IMR-90 (cell line): ENCODE results near the gene KLF11. TPM values are rescaled to one million over a fixed set of nuclear protein-coding genes. Genes with fewer than 3 reads are reported as not detected.
"Not testable (repeated sequence)": the region's sequence is repeated elsewhere in the genome, so short reads cannot be mapped to it uniquely, and the experiment has no call there.

ENCODE experiments used
- ATAC-seq: fragments of 200-7000 bp; cut with Tn5 transposase; 2 replicates; pipeline ENCODE4 v1.9.1; 2020; ENCODE audit warnings: low read depth, mild to moderate bottlenecking, moderate library complexity
- BruUV-seq: library from RNA; stranded (reverse); fragments of 400-500 nt; replicated peaks from 2 replicates; lab custom pipeline; 2021; lab: Mats Ljungman, UMichigan
- CTCF ChIA-PET: fragments of 300-600 bp; formaldehyde crosslinking; extraction: SDS; loops from one replicate; lab custom pipeline; 2021; ENCODE audit warnings: antibody characterized with exemption; lab: Yijun Ruan, JAX
- POLR2A ChIA-PET: fragments of 300-600 bp; sonication (Branson Sonifier 250); formaldehyde crosslinking; loops from one replicate; lab custom pipeline; 2022; ENCODE audit warnings: antibody characterized with exemption; ENCODE audit not compliant: unreplicated experiment; lab: Charles Lee
- DNase-seq: peaks from one replicate; pipeline ENCODE4 v3.0.0; 2013
- H2AFZ ChIP-seq: replicated peaks from 2 replicates; pipeline ENCODE3; 2013; ENCODE audit warnings: low read length, mild to moderate bottlenecking; ENCODE audit not compliant: poor library complexity
- H2AK5ac ChIP-seq: 2 replicates; pipeline ENCODE4 v1.6.1; 2013; ENCODE audit warnings: low read depth, low read length, inconsistent platforms
- H2AK9ac ChIP-seq: replicated peaks from 2 replicates; pipeline ENCODE3; 2013; ENCODE audit warnings: mild to moderate bottlenecking, low read depth, low read length, moderate library complexity; ENCODE audit not compliant: poor library complexity
- H2BK120ac ChIP-seq: 2 replicates; pipeline ENCODE4 v1.6.1; 2013; ENCODE audit warnings: low read depth, low read length, inconsistent platforms
- H2BK15ac ChIP-seq: 3 replicates; pipeline ENCODE4 v1.6.1; 2013; ENCODE audit warnings: low read depth, low read length, inconsistent platforms
- H2BK20ac ChIP-seq: 2 replicates; pipeline ENCODE4 v1.6.1; 2013; ENCODE audit warnings: low read depth, mild to moderate bottlenecking, inconsistent platforms, low read length, moderate library complexity
- H2BK5ac ChIP-seq: 2 replicates; pipeline ENCODE4 v1.6.1; 2013; ENCODE audit warnings: mild to moderate bottlenecking, low read depth, low read length, inconsistent platforms; ENCODE audit not compliant: poor library complexity, severe bottlenecking
- H3K14ac ChIP-seq: replicated peaks from 2 replicates; pipeline ENCODE4 v1.6.1; 2013; ENCODE audit warnings: low read depth, low read length, inconsistent platforms
- H3K18ac ChIP-seq: 2 replicates; pipeline ENCODE4 v1.6.1; 2013; ENCODE audit warnings: low read depth, low read length, control low read depth
- H3K23ac ChIP-seq: 2 replicates; pipeline ENCODE4 v1.6.1; 2013; ENCODE audit warnings: low read depth, low read length, inconsistent platforms
- H3K27ac ChIP-seq: 2 replicates; pipeline ENCODE4 v1.5.1; 2013; ENCODE audit warnings: mild to moderate bottlenecking, control low read depth, low read length; ENCODE audit not compliant: insufficient read depth
- H3K27me3 ChIP-seq: 2 replicates; pipeline ENCODE4 v1.6.1; 2013; ENCODE audit warnings: low read length; ENCODE audit not compliant: control insufficient read depth, insufficient read depth
- H3K36me3 ChIP-seq: 2 replicates; pipeline ENCODE4 v1.6.1; 2013; ENCODE audit warnings: low read length, mixed read lengths; ENCODE audit not compliant: control insufficient read depth, insufficient read depth
- H3K4ac ChIP-seq: 2 replicates; pipeline ENCODE4 v1.6.1; 2013; ENCODE audit warnings: low read depth, low read length, inconsistent platforms
- H3K4me1 ChIP-seq: 2 replicates; pipeline ENCODE4 v1.6.1; 2013; ENCODE audit warnings: low read length, mixed read lengths; ENCODE audit not compliant: control insufficient read depth, insufficient read depth
- H3K4me2 ChIP-seq: 2 replicates; pipeline ENCODE4 v1.6.1; 2013; ENCODE audit warnings: low read depth, mild to moderate bottlenecking, control low read depth, low read length, moderate library complexity
- H3K4me3 ChIP-seq: 2 replicates; pipeline ENCODE4 v1.5.1; 2013; ENCODE audit warnings: low read depth, mild to moderate bottlenecking, control low read depth, low read length, moderate library complexity; ENCODE audit not compliant: insufficient read depth
- H3K56ac ChIP-seq: 2 replicates; pipeline ENCODE4 v1.6.1; 2013; ENCODE audit warnings: low read length, inconsistent platforms; ENCODE audit not compliant: insufficient read depth; ENCODE audit errors: extremely low read depth
- H3K79me1 ChIP-seq, 2 experiments: 2 replicates each; pipeline ENCODE4 v1.6.1; 2013; ENCODE audit warnings: low read length in 2 of 2, inconsistent platforms in 1 of 2, low read depth in 1 of 2
- H3K9ac ChIP-seq: 2 replicates; pipeline ENCODE4 v1.6.1; 2013; ENCODE audit warnings: low read depth, low read length, control low read depth
- H3K9me1 ChIP-seq: 2 replicates; pipeline ENCODE4 v1.6.1; 2013; ENCODE audit warnings: low read length, inconsistent platforms; ENCODE audit not compliant: insufficient read depth
- H3K9me3 ChIP-seq: 2 replicates; pipeline ENCODE4 v1.6.1; 2013; ENCODE audit warnings: low read length; ENCODE audit not compliant: control insufficient read depth, insufficient read depth
- H4K20me1 ChIP-seq: 2 replicates; pipeline ENCODE4 v1.6.1; 2013; ENCODE audit warnings: low read length, inconsistent platforms; ENCODE audit not compliant: insufficient read depth
- H4K5ac ChIP-seq: 2 replicates; pipeline ENCODE4 v1.6.1; 2013; ENCODE audit warnings: mild to moderate bottlenecking, low read depth, low read length, control low read depth
- H4K8ac ChIP-seq, 2 experiments: 2 replicates each; pipeline ENCODE4 v1.6.1; 2013; ENCODE audit warnings: low read depth in 2 of 2, low read length in 2 of 2, control low read depth in 1 of 2, inconsistent platforms in 1 of 2
- H4K91ac ChIP-seq: 2 replicates; pipeline ENCODE4 v1.6.1; 2013; ENCODE audit warnings: low read depth, low read length, inconsistent platforms; ENCODE audit not compliant: insufficient read depth
- MAFK ChIP-seq: IDR thresholded peaks from 2 replicates; pipeline ENCODE4 v1.6.1; 2012; ENCODE audit warnings: low read depth, low read length, improper control_type of control experiment
- NFE2L2 ChIP-seq: fragments of 150-350 bp; IDR thresholded peaks from 2 replicates; pipeline ENCODE4 v1.6.1; 2016; ENCODE audit warnings: low read depth, mild to moderate bottlenecking, low read length
- WGBS, 2 experiments: methylation state at CpG; one replicate each; pipeline versions ENCODE4 v1.1.5 to v1.1.7; 2013; ENCODE audit warnings: missing lambda C conversion rate in 2 of 2; ENCODE audit not compliant: insufficient read length in 1 of 2; ENCODE audit errors: extremely low coverage in 2 of 2; 5-methylcytosine and 5-hydroxymethylcytosine counted together
- dilution Hi-C: fragments of 300-500 bp; cut with HindIII; formaldehyde crosslinking; loops from one replicate; pipeline ENCODE4 v1.14.3; 2018; ENCODE audit warnings: low sequenced_read_pairs; ENCODE audit not compliant: unreplicated experiment
- in situ Hi-C: fragments of 300-500 bp; cut with MboI; formaldehyde crosslinking; loops from 3 replicates; pipeline ENCODE4 v1.14.3; 2019; ENCODE audit warnings: low sequenced_read_pairs, inconsistent platforms, mixed read lengths
- intact Hi-C: fragments of 100-400 bp; cut with micrococcal nuclease; formaldehyde crosslinking; loops from 2 replicates; pipeline ENCODE4 v1.10.0; 2022
- polyA plus RNA-seq, 3 experiments: library from polyadenylated mRNA; depleted of rRNA; stranded (reverse); fragments of >200 nt; gene quantifications; 2 replicates each; pipeline ENCODE4 v1.2.3, GENCODE V29; 2012; ENCODE audit warnings: low replicate concordance in 1 of 3
- total RNA-seq: library from RNA; depleted of rRNA; stranded (reverse); fragments of >200 nt; gene quantifications from 2 replicates; pipeline ENCODE4 v1.2.3, GENCODE V29; 2012
- TF ChIP-seq, protein P1 (sequence below): fragments of 150-350 bp; IDR thresholded peaks from 2 replicates; pipeline ENCODE4 v1.6.1; 2017; ENCODE audit warnings: mild to moderate bottlenecking, antibody characterized with exemption, low read length, low read depth
- TF ChIP-seq, protein P2 (sequence below): fragments of 150-350 bp; IDR thresholded peaks from 2 replicates; pipeline ENCODE4 v1.6.1; 2016; ENCODE audit warnings: low read depth, mild to moderate bottlenecking, low read length, moderate library complexity, borderline replicate concordance

Gene KLF11
- total and polyA plus RNA-seq, 2 of the 4 experiments (the other 2 are of a cell fraction) = 2.0 to 2.4 TPM

GRCh38 chr2:10012963-10013461 lies 30.3 kb upstream of the KLF11 start:
- no peak for TF ChIP-seq MAFK
- no peak for TF ChIP-seq NFE2L2
- TF ChIP-seq, protein P1, sequence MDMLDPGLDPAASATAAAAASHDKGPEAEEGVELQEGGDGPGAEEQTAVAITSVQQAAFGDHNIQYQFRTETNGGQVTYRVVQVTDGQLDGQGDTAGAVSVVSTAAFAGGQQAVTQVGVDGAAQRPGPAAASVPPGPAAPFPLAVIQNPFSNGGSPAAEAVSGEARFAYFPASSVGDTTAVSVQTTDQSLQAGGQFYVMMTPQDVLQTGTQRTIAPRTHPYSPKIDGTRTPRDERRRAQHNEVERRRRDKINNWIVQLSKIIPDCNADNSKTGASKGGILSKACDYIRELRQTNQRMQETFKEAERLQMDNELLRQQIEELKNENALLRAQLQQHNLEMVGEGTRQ = no peak
- TF ChIP-seq, protein P2, sequence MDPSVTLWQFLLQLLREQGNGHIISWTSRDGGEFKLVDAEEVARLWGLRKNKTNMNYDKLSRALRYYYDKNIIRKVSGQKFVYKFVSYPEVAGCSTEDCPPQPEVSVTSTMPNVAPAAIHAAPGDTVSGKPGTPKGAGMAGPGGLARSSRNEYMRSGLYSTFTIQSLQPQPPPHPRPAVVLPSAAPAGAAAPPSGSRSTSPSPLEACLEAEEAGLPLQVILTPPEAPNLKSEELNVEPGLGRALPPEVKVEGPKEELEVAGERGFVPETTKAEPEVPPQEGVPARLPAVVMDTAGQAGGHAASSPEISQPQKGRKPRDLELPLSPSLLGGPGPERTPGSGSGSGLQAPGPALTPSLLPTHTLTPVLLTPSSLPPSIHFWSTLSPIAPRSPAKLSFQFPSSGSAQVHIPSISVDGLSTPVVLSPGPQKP = no peak
- no TSS peak for BruUV-seq
- H4K8ac ChIP-seq = no peak overlapping the region
- H3K4me1 ChIP-seq = peaks cover 21% of the 10 kb centered on the region
- no peak overlapping the region for H3K9ac ChIP-seq
- no peaks in the 10 kb centered on the region for H3K79me1 ChIP-seq
- POLR2A ChIA-PET = no interaction called here
- H2BK15ac ChIP-seq = no peak overlapping the region
- H3K56ac ChIP-seq = no peak overlapping the region
- intact Hi-C loops (no loop called here), in situ Hi-C loops (no loop called here), dilution Hi-C loops (no loop called here)
- no peaks in the 10 kb centered on the region for H4K20me1 ChIP-seq
- no peak overlapping the region for H3K23ac ChIP-seq
- peaks cover 8% of the 10 kb centered on the region for H3K9me1 ChIP-seq
- ATAC-seq = no peak
- no peak overlapping the region for H3K4me3 ChIP-seq
- no peak overlapping the region for H3K4ac ChIP-seq
- H3K4me2 ChIP-seq = no peak overlapping the region
- no peak overlapping the region for H2BK120ac ChIP-seq
- no peak overlapping the region for H2AK9ac ChIP-seq
- CTCF ChIA-PET = no interaction called here
- 92% methylated on average over 17 of the region's 29 CpGs; no CpG with 5 or more reads in 1 of the 2 experiments for whole genome bisulfite sequencing, 2 experiments
- H3K14ac ChIP-seq = no peak overlapping the region
- H3K36me3 ChIP-seq = no peaks in the 10 kb centered on the region
- H2AFZ ChIP-seq = no peak overlapping the region
- H2BK5ac ChIP-seq = no peak overlapping the region
- H4K5ac ChIP-seq = no peak overlapping the region
- no peak for DNase-seq
- H3K9me3 ChIP-seq = peaks cover 5% of the 10 kb centered on the region
- H4K91ac ChIP-seq = no peak overlapping the region
- H3K27ac ChIP-seq = no peak overlapping the region
- no peak overlapping the region for H3K18ac ChIP-seq
- H3K27me3 ChIP-seq = no peaks in the 10 kb centered on the region; the same call in 1 of the 2 replicates
- no peak overlapping the region for H2BK20ac ChIP-seq
- no peak overlapping the region for H2AK5ac ChIP-seq

DNA sequence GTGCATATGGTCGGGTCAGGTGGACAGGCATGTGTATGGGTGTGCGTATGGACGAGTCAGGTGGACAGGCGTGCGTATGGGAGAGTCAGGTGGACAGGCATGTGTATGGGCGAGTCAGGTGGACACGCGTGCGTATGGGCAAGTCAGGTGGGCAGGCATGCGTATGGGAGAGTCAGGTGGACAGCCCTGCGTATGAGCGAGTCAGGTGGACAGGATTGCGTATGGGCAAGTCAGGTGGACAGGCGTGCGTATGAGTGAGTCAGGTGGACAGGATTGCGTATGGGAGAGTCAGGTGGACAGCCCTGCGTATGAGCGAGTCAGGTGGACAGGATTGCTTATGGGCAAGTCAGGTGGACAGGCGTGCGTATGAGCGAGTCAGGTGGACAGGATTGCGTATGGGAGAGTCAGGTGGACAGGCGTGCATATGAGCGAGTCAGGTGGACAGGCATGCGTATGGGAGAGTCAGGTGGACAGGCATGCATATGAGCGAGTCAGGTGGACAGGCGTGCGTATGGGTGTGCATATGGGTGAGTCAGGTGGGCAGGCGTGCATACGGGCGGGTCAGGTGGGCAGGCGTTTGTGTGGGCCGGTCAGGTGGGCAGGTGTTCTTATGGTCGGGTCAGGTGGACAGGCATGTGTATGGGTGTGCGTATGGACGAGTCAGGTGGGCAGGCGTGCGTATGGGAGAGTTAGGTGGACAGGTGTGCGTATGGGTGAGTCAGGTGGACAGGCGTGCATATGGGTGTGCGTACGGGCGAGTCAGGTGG lies 29.5 kb upstream of the KLF11 start:
- H3K27me3 ChIP-seq, H3K4me3 ChIP-seq, H2BK15ac ChIP-seq, H3K4ac ChIP-seq, H2AFZ ChIP-seq, H3K9me3 ChIP-seq, H3K27ac ChIP-seq, H2AK9ac ChIP-seq, DNase-seq, H4K5ac ChIP-seq, H2BK20ac ChIP-seq, H3K18ac ChIP-seq, H4K91ac ChIP-seq, H2BK5ac ChIP-seq, POLR2A ChIA-PET, H4K20me1 ChIP-seq, dilution Hi-C loops, H2AK5ac ChIP-seq, H3K9ac ChIP-seq, H3K56ac ChIP-seq, H3K36me3 ChIP-seq, H3K14ac ChIP-seq, CTCF ChIA-PET, ATAC-seq, H4K8ac ChIP-seq, H3K23ac ChIP-seq, in situ Hi-C loops, H2BK120ac ChIP-seq, H3K4me2 ChIP-seq, BruUV-seq, intact Hi-C loops, H3K9me1 ChIP-seq, H3K79me1 ChIP-seq: not testable (repeated sequence)
- H3K4me1 ChIP-seq = peaks cover 15% of the 10 kb centered on the region
- 98% methylated on average over 13 of the region's 43 CpGs; no CpG with 5 or more reads in 1 of the 2 experiments for WGBS, 2 experiments
